Loucy (cell line): ENCODE measurements around the gene DUS3L.

Experiments used
- CTCF ChIP-seq: fragments of 200-600 bp; sonication (generic); conservative IDR thresholded peaks from 2 replicates; pipeline ENCODE4 v1.5.1; 2014; ENCODE audit warnings: mild to moderate bottlenecking, antibody characterized with exemption, low read length
- EZH2phosphoT487 ChIP-seq: fragments of 200-600 bp; IDR thresholded peaks from 2 replicates; pipeline ENCODE4 v1.6.1; 2018; ENCODE audit warnings: antibody characterized with exemption, mild to moderate bottlenecking, moderate library complexity, borderline replicate concordance

- TF ChIP-seq CTCF (no peak), EZH2phosphoT487 (no peak)
Observed at GRCh38 chr19:5790559-5791520, at the start of gene DUS3L.
